MG63 (cell line): ENCODE results near the gene C1QTNF4. TPM values are rescaled to one million over a fixed set of nuclear protein-coding genes. Genes with fewer than 3 reads are reported as not detected.
"Not testable (repeated sequence)": the region's sequence is repeated elsewhere in the genome, so short reads cannot be mapped to it uniquely, and the experiment has no call there.

Experiments
- DNase-seq: peaks from one replicate; pipeline ENCODE4 v3.0.0-alpha.2; 2020
- H3K27me3 ChIP-seq: fragments of 250-450 bp; sonication (Bioruptor Pico); 2 replicates; pipeline ENCODE4 v1.5.1; 2020; ENCODE audit warnings: mild to moderate bottlenecking, moderate library complexity
- H3K36me3 ChIP-seq: fragments of 250-450 bp; sonication (Bioruptor Pico); 2 replicates; pipeline ENCODE4 v1.5.1; 2020; ENCODE audit warnings: mild to moderate bottlenecking, moderate library complexity
- H3K4me3 ChIP-seq: fragments of 250-450 bp; sonication (Bioruptor Pico); 2 replicates; pipeline ENCODE4 v1.5.1; 2020; ENCODE audit warnings: mild to moderate bottlenecking, moderate library complexity
- H3K9me3 ChIP-seq: fragments of 250-450 bp; sonication (Bioruptor Pico); 2 replicates; pipeline ENCODE4 v1.5.1; 2020; ENCODE audit warnings: mild to moderate bottlenecking, moderate library complexity
- total RNA-seq: library from RNA; depleted of rRNA; stranded (reverse); fragments of >200 nt; shearing (Covaris generic); gene quantifications from 2 replicates; pipeline ENCODE4 v1.2.3, GENCODE V29; 2014; ENCODE audit warnings: low replicate concordance; rRNA removed

C1QTNF4 gene
- total RNA-seq, result not detected in 2 replicates

DNA sequence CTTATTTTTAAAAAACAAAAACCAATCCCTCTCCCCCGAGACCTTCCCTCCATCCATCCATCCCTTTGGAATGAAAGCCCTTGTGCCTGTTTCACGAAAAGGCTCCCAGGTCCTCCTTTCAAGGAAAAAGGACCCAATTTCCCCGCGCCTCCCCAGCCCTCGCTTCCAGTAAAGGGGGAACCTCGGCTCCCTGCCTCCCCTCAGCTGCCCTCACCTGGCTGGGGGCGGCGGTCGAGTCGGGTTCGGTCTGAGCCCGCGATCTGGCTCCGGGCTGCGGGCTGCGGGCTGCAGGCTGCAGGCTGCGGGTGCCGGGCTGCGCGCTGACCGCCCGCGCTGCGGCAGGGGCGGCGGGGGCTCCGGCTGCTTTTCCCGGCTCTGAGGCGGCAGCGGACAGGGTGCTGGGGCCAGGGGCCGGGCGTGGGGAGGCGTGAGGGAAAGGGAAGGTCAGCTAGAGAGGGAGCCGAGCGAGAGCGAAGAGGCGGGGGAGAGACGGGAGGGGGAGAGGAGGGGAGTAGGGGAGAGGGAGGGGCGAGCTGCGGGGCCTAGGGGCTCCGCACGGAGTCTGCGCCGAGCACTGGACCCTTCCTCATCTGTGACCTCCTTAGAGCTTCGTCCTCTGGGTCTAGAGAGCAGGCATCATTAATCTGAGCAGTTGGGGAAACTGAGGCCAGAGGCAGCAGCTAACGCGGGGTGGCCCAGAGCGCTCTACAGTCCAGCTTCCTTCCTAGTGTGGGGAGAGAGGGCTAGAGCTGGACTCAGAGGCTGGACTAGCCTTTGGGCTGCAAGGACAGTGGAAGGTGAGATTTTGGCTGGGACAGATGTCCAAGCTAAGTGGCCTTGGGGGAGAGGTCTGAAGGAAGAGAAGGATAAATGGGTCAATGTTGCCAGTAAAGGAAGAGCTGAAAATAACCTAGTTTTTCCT is at the start of gene C1QTNF4:
Gene C1QTNF4, minus strand, starts transcription at position 478 of the 922 bp plus-strand sequence. CDS start 3,601 bp downstream, outside the sequence.
- Histone ChIP-seq H3K27me3 (peaks cover 11% of the 10 kb centered on the region), H3K9me3 (no peaks in the 10 kb centered on the region), H3K4me3 (no peak within 1 kb of the TSS), H3K36me3 (no peaks in the 10 kb centered on the region)
- DNase-seq, result no peak

DNA sequence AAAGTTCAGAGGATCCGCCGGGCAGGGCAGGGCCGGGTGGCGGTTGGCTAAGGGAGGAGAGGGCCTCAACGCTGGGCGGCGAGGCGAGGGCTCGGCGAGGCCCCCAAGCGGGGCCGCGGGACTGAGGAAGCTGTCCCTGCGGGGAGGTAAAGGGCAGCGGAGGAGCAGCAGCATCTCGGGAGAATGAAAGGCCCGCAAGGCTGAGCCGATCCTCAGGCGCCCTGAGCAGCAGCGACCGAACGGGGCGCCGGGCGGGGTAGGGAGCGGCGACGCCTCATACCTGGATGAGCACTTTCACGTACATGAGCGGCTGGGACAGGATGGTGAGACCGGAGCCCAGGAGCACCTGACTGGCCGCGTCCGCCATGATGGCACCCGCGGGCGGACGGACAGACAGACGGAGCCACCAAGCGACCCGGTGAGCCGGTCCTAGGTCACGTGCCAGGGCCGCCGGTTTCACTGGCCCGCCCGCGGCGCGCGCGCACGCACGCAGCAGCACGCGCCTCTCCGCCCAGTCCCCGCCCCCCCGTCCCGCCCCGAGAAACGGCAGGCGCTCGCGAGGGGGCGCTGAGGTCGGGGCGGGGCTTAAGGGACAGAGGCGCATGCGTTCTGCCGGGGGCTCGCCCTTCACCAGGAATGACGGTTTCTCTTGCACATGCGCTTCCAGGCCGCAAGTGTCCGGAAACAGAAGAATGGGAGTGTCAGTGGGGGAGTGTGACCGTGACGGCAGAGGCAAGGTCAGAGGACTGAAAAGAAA is 48.1 kb upstream of the C1QTNF4 start, which contains the start of gene MTCH2:
Gene MTCH2, minus strand, starts transcription at position 461 of the 757 bp plus-strand sequence. Its CDS starts 94 bp downstream, at position 367.
- DNase-seq, result peak; percentile 94
- Histone ChIP-seq H3K27me3 (no peaks in the 10 kb centered on the region), H3K4me3 (peak within 1 kb of the TSS; percentile 93), H3K9me3 (no peaks in the 10 kb centered on the region), H3K36me3 (peaks cover 36% of the 10 kb centered on the region)

DNA sequence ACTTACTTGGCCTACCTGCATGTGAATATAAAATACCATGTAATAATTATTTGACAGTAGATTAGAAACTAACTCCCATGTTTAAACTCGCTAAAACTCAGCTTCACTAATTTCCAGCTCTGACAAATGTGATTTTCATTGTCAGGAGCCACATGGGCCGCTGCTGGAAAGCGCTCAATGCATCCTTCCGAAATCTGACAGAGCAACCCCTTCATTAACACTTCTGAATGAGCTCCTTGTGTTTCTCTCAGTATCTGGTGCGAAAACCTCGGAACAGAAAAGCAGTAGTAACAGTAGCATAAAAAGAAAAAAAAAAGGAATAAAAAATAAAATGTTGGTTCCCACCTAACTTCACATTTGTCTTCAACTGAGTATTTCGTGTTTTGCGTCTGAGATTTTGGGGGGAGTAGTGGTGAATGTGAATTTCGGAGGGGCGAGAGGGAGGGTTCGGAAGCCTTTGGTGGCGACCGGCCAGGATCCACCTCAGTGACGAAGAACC is 47.4 kb upstream of the C1QTNF4 start:
- peaks cover 40% of the 10 kb centered on the region for H3K36me3 ChIP-seq
- no peak for DNase-seq
- peak overlapping the region; percentile 93 for H3K4me3 ChIP-seq
- H3K9me3 ChIP-seq, result no peaks in the 10 kb centered on the region
- no peaks in the 10 kb centered on the region for H3K27me3 ChIP-seq

DNA sequence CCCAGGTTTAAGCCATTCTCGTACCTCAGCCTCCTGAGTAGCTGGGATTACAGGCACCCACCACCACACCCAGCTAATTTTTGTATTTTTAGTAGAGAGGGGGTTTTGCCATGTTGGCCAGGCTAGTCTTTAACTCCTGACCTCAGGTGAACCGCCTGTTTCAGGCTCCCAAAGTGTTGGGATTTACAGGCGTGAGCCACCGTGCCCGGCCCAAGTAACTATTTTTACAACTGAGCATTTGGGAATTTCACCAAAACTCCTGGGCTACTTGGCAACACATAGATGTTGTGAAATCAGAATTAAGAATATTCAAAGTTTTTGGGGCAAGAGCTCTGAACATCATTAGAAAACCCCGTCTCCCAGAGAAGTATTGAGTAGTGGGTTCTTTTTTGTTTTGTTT is 46.3 kb upstream of the C1QTNF4 start:
- not testable (repeated sequence) for DNase-seq, H3K9me3 ChIP-seq, H3K27me3 ChIP-seq, H3K4me3 ChIP-seq
- peaks cover 42% of the 10 kb centered on the region for H3K36me3 ChIP-seq

DNA sequence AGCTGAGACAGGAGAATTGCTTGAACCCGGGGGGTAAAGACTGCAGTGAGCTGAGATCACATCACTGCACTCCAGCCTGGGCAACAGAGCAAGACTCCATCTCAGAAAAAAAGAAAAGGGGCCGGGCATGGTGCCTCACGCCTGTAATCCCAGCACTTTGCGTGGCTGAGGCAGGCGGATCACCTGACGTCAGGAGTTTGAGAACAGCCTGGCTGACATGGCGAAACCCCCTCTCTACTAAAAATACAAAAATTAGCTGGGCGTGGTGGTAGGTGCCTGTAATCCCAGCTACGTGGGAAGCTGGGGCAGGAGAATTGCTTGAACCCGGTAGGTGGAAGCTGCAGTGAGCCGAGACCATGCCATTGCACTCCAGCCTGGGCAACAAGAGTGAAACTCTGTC is 42.1 kb upstream of the C1QTNF4 start:
- H3K9me3 ChIP-seq, DNase-seq, H3K27me3 ChIP-seq, H3K4me3 ChIP-seq: not testable (repeated sequence)
- peaks cover 70% of the 10 kb centered on the region for H3K36me3 ChIP-seq

DNA sequence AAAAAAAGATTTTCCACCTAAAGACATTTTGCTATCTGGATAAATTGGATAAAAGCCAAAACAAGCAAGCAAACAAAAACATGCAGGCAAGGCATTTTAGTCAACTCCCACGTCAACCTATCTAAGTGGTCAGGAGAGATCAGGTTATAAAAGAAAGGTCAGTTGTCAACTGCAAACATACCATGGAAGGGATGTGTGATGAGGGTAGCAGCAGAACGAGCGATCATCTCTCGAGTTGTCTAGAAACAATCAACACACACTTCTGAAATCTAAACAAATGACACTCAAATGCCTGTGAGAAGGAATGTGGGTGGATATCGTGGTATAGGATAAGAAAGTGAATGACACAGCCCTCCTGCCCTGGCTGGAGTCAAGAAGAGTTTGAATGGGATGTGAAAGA is 37.3 kb upstream of the C1QTNF4 start:
- Histone ChIP-seq H3K27me3 (no peaks in the 10 kb centered on the region), H3K9me3 (no peaks in the 10 kb centered on the region), H3K36me3 (peaks cover 75% of the 10 kb centered on the region), H3K4me3 (no peak overlapping the region)
- no peak for DNase-seq

DNA sequence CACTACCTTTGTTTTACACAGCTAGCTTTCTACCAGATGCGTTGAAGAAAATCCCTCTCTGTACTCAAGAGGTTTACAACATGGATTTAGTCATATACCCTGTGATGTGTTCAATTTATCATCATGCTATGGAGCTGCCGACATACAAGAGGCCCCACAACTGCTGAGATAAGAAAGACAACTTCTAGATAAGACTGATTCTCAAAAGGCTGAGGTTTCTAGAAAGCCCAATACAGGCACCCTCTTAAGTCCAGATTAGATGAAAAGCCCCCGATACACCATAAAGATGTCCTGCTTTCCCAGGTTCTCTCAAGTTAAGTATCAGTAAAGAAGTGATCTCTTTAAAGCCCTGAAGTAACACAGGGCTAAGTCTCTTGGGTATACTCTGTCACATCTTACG is 33.8 kb upstream of the C1QTNF4 start:
- no peak for DNase-seq
- Histone ChIP-seq H3K36me3 (peaks cover 63% of the 10 kb centered on the region), H3K9me3 (no peaks in the 10 kb centered on the region), H3K27me3 (no peaks in the 10 kb centered on the region), H3K4me3 (no peak overlapping the region)

DNA sequence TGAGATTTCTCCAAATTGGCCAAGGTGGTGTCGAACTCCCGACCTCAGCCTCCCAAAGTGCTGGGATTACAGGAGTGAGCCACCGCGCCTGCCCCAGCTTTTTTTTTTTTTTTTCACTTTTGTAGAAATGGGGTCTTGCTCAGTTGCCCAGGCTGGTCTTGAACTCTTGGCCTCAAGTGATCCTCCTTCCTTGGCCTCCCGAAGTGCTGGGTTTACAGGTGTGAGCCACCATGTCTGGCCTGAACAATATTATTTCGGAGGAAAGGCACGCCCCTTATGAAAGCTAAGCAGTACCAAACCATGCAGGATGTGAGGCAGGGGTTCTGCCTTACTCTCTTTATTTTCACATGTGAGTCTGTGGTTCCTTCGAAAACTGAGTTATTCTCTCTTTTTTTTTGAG is 32.0 kb upstream of the C1QTNF4 start:
- peaks cover 60% of the 10 kb centered on the region for H3K36me3 ChIP-seq
- no peaks in the 10 kb centered on the region for H3K9me3 ChIP-seq
- no peak for DNase-seq
- H3K4me3 ChIP-seq, result no peak overlapping the region
- no peaks in the 10 kb centered on the region for H3K27me3 ChIP-seq

DNA sequence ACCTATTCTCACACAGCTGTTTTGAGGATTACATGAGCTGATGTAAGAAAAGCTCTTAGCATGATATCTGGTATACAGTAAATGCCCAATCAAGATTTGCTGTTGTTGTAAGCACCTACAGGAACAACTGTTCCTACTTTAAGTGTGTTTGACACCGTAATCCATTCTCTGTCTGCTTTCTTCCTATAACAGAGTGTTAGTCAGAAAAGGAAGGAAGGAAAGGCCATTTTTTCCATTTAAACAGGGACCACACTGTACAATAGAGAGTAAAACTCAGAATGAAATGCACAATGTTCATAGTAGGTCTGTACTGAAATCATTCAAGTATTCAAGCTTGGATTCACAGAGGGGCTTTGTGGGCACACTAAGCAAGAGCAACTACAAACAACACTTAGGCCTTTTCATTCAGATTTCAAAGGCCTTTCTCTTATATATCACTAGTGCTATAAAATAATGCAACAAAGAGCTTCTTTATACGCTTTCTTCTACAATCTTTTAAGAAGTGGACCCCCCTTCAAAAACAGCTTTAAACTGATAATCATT is 26.7 kb upstream of the C1QTNF4 start:
- Histone ChIP-seq H3K9me3 (no peaks in the 10 kb centered on the region), H3K27me3 (no peaks in the 10 kb centered on the region), H3K4me3 (no peak overlapping the region), H3K36me3 (peaks cover 60% of the 10 kb centered on the region)
- DNase-seq, result no peak

DNA sequence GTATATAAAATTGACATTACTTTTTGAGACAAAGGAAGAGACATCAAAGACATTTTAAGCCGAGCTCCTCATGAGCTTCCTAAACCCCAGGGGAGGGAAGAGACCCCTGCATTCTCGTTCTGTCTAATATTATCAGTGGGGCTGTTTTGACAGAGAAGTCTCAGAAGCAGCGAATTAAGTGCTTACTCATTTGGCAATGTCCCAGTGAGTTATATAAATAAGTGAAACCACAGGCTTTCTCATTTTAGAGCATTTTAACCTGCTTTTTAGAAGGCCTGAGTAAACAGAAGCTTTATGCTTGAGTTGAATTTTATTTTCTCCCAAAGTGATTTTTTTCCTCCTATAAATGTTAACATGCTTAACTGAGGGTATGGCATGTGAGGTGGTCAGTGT is 23.2 kb upstream of the C1QTNF4 start:
- Histone ChIP-seq H3K36me3 (peaks cover 45% of the 10 kb centered on the region), H3K4me3 (no peak overlapping the region), H3K9me3 (no peaks in the 10 kb centered on the region), H3K27me3 (no peaks in the 10 kb centered on the region)
- DNase-seq, result no peak

DNA sequence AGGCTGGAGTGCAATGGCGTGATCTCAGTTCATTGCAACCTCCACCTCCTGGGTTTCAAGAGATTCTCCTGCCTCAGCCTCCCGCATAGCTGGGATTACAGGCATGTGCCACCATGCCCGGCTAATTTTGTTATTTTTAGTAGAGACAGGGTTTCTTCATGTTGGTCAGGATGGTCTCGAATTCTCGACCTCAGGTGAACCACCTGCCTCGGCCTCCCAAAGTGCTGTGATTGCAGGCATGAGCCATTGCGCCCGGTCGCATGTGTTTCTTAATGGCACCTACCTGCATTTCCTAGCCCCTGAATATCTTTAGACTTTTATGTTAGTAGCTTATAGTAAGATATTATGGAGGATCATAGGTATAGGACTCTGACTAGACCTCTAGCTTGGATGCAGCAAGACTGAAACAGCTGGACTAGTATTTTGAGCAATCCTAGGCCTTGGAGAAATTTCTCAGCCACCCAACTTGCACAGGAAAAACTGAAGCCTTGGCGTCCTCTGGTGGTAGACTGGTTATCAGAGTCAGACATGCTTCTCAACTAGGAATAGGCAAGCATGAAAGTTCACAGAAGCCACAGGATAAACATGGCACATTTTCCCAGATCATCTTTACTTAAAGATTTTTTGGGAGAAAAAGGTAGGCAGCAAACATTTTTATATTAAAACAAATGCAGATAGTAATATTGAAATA is 22.7 kb upstream of the C1QTNF4 start:
- no peak overlapping the region for H3K4me3 ChIP-seq
- no peaks in the 10 kb centered on the region for H3K9me3 ChIP-seq
- peak; percentile 39 for DNase-seq
- peaks cover 41% of the 10 kb centered on the region for H3K36me3 ChIP-seq
- no peaks in the 10 kb centered on the region for H3K27me3 ChIP-seq

DNA sequence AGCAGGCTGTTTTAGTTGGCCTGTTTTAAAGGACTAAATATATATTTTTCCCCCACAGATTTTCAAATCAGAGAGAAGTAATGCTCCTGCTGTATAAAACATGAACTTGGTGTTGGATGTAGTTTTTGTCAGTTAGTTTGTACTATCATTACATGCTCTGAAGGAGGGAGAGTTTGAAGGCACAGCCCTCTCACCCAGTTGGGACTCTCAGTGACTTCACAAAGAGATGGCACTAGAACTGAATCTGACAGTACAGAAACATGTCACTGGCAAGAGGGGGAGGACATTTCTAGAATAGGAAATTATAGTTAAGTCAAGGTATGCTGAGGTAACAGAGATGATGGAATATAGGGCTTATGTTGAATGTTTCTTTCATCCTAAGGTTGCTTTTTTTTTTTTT is 21.0 kb upstream of the C1QTNF4 start:
- Histone ChIP-seq H3K36me3 (peaks cover 35% of the 10 kb centered on the region), H3K27me3 (no peaks in the 10 kb centered on the region), H3K4me3 (no peak overlapping the region), H3K9me3 (no peaks in the 10 kb centered on the region)
- no peak for DNase-seq

DNA sequence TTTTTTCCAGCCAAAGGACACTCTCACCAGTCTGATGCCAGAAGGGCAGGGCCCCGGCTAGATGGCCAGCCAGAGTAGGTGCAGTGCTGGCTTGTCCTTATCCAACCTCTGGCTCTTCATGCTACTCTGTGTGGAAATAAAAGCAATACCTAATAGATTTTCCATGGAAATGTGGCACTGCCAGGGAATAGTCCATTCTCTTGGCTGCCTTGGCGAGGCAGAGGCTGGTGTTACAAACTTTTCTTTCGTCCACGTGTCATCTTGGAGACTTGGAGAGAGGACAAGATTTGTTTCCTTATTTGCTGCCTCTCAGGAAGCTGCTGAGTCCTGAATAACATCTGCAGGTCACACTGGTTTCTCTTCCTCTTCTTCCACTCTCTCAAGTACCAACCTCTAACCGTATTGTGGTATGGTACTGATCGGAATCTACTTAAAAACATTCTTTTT is 17.2 kb upstream of the C1QTNF4 start:
- Histone ChIP-seq H3K27me3 (no peaks in the 10 kb centered on the region), H3K36me3 (peaks cover 4% of the 10 kb centered on the region; the same call in 1 of the 2 replicates), H3K4me3 (no peak overlapping the region), H3K9me3 (no peaks in the 10 kb centered on the region)
- DNase-seq, result no peak

DNA sequence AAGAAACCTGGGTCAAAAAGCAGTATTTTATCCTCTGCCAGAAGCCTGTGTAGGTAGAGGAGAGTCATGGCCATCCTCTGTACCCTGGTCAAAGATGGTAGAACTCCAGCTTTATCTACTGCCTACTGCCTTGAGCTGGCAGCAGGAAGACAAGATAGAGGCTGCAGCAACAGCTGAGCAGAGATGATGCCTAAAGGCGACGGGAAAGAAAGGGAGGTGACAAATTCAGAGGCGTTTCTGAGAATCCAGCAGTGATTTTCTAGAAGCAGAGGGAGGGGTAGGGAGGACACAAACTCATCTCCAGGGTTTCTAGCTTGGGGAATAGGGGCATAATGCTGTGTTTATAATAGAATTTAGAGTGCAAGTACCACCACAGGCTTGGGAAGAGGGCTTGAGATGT is 15.5 kb upstream of the C1QTNF4 start:
- H3K27me3 ChIP-seq, result no peaks in the 10 kb centered on the region
- no peak for DNase-seq
- H3K4me3 ChIP-seq, result no peak overlapping the region
- no peaks in the 10 kb centered on the region for H3K36me3 ChIP-seq
- no peaks in the 10 kb centered on the region for H3K9me3 ChIP-seq

DNA sequence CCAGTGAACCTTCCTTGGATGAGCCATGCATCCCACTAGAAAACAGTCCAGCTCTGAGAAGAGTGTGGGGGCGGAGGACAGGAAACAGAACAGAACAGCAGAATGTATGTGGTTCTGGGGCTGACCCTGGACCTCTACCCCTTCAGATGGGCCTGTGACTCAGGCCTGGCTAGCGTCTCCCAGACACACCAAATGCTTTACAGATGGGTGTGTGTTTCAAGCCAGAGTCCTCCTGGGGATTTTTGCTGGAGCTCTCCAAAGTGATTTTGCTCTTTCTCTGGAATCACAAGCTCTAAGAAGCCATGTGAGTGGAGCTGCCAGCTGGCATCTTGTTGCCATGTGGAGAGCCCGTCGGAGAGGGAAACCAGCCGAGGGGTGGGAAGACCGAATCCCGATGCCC is 13.2 kb upstream of the C1QTNF4 start:
- Histone ChIP-seq H3K36me3 (no peaks in the 10 kb centered on the region), H3K27me3 (no peaks in the 10 kb centered on the region), H3K9me3 (no peaks in the 10 kb centered on the region), H3K4me3 (no peak overlapping the region)
- peak; percentile 94 for DNase-seq

DNA sequence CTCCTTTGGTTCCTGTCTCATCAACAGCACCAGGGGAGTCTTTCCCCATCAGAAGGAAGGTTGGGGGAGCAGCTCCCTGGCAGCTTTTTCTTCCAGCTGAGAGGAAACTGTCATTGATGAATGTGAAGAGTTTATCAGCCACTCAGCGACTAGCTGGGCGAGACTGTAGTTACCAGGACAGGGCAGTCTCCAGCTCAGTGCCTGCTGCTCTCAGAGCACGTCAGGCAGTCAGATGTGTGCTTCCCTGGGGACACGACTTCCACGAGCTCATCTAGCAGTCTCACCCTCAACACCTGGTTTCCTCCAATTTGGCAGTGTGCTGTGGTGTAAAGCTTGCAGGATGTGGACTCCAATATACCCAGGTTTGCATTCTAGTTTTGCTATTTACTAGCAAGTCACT is 12.5 kb upstream of the C1QTNF4 start:
- H3K27me3 ChIP-seq, result no peaks in the 10 kb centered on the region
- H3K4me3 ChIP-seq, result no peak overlapping the region
- no peaks in the 10 kb centered on the region for H3K9me3 ChIP-seq
- no peaks in the 10 kb centered on the region for H3K36me3 ChIP-seq
- DNase-seq, result no peak
